GM21619 (cell line): Measurements from ENCODE around the gene VPS37B.

Source experiments
- ATAC-seq: cut with Tn5 transposase; IDR thresholded peaks from one replicate; pipeline ENCODE4 v1.9.1; 2021; ENCODE audit not compliant: unreplicated experiment

VPS37B gene

DNA sequence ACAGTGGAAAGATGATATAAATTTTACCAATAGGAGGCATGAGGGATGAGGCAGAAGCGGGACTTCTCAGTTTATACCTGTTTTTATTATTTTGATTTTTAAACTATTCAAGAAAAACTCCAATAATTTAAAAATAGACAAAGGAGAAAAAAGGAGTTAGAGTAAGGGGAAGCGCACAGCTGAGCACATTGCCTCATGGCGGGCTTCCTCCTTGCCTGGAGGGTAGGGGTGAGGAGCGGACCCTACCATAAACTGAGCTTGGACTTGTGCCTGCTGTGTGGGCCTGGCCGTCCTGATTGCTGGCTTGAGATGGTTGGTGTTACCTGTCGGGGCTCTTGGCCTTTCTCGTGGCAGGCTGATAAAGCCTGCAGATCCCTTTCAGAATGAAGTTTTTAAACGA is 75.8 kb downstream of the VPS37B start:
- ATAC-seq: no peak

DNA sequence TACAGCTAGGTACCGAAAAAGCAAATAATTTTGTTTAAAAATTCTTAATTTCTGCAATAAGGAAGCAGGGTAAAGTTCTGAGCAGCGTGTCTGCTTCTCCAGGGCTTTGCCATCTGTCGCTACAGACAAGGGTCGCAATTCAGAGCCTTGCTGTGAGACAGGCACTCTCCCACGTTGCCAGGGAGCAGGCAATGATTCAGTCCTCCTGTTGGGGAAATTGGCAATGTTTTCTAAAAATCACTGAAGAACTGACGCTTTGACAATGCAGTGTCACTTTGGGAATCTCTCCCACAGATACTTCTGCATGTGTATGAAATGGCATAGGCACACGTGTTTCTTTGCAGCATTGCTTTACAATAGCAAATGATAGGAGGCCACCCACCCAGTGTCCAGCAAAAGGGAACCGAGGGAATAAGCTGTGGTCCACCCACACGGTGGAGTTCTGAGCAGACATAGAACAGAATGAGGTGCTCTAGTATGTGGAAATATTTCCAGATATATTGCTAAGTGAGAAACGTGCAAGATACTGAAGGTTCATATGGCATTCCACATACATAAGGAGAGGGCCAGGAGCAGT is 76.6 kb downstream of the VPS37B start:
- ATAC-seq: no peak
